ENCODE results near the gene PSMB5.

PSMB5 gene

DNA sequence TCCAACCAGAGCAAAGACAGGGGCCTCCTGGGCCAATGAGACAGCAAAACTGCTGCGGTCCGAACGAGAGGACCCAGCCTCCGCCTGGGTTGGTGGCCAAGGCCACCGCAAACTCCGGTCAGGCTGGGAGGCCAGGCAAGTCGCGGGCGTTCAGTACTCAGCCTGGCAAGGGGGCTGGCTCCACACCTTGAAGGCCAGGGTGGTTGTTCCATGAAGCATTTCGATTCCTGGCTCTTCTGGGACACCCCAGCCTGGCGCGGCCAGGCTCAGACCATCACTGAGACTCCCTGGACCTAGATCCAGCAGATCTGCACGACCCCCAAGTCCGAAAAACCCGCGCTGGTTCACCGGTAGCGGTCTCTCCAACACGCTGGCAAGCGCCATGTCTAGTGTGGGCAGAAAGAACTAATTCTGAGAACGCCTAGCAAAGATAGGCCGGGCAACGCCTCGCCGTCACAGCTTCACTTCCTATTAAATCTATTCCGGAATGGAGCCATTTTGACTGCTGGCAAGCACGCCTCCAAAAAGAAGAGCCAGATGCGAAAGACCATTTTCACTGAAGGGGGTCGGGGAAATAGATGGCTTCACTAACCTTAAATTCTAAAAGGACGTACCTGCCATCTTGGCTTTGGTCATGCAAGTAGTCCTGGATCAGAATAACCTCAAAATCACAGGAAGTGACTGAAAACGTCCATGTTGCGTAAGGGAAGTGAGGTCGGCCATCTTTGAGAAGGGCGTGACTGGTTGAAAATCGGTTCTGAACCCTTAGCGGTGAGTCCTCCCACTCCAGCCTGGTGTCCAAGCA lies at the start of gene PSMB5:
TSS of gene PSMB5 (minus strand) at position 403 of the 805 bp plus-strand sequence. CDS start at position 384, 19 bp downstream.
- no peak for DNase-seq

DNA sequence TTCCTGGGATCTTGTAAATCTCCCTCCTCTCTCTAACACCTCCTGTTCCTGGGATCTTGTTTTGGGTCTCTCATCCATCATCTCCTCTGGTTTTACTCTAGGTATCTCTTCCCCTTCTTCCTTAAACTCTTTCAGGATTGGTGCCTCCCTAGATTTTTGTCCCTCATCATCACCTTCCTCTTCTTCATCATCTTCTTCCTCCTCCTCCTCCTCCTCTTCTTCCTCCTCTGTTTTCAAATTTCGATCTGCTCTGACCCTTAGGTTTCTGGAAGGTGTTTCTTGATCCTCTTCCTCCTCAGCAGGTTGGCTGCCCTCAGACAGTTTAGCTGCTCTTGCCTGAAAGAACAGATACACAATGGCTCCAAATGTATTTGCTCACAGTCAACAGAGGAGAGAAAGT lies 45.8 kb upstream of the PSMB5 start:
- no peak for DNase-seq

DNA sequence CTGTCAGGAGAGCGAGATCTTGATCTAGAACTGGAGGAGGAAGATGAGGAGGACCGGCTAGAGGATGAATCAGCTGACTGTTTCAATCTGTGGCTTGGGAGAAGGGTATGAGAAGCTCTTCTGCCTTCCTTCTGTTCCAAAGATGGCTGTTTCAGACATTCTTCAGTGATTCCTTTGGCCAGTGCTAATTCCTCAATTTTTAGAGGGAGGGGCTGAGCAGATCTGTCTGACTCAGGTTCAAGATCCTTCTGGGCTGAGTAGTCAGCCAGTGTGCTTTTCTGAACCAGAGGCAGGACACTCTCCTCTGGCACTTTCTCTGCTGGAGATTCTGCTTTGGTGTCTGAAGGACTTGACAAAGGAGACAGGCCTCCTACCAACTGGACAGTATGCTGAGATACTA lies 45.0 kb upstream of the PSMB5 start:
- DNase-seq, result no peak

DNA sequence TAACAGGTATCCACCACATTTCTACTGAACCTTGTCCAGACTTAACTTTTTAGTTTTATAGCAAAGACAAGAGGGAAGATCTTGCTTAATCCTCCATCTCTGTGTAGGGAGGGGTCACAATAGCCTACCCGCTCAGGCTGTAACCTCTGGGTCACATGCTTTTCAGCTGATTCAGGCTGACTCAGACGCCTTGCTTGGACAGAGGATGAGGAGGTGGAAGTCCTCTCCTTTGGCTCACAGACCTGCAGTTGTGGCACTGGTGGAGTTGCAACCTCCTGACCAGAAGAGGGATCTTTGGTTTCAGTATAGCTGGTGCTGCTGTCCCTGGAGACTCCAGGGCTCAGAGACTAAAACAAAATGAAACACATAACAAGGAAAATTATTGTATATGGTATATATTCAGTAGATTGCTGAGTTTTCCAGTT lies 44.0 kb upstream of the PSMB5 start:
- DNase-seq, result no peak

DNA sequence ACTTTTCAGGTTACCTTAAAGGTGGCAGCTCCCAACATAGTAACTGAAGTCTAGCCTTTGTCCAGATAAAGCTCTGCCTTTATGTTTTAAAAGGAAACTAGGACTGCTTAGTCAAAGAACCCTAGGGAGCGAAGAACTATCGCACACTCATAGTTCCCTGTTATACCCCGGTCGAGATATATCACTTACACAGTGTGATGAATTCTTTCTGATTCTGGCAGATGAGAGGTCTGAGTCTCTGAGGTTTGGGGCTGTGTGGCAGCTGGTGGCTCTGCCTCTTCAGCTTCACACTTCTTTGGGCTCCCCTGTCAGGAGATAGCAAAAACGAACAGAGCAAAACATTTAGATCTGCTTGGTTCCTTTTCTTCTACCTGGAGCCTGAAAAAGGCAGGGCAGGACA lies 43.3 kb upstream of the PSMB5 start:
- DNase-seq, result no peak

DNA sequence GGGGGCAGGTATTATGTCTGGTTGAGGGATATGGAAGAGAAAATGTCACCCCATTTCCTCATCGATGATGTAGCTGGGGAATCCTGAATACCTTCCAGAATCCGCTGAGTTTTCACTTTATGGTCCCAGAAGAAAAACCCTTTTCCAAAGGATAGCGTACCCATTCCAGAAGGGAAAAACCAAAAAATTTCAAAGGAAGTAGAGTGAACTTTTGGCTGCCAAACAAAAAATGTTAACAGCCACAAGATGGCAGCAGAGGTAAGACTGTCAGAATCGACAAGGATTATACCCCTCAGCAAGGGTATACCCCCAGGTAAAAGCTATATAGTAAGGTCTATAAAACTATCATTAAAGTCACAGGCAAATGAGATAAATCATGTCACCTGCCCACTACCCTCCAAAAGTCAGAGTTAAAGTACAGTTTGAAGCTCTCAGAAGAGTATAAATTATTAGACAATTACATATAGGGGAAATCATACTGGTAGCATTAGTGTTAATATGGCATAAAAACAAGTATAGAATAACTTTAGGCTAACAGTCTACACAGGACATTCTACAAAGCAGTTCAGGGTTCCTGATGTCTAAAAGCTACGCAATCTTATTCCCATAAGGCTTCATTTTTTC lies 42.2 kb upstream of the PSMB5 start:
- no peak for DNase-seq

DNA sequence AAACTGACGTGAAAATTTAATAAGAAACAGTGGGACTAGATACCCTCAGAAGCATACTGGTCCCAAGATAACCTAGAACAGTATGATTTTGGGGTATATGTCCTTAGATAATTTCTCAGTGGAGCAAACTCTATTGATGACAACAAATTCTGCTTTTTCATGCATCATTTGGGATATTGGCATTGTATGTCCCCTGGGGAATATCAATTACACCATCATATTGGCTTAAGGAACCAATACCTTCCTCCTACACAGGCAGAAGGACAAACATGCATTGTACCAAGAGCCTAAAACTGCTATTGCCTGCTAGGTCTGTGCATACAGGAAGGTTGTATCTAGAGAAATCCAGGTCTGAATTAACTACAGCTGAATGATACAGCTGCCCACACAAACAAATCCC lies 40.2 kb upstream of the PSMB5 start:
- no peak for DNase-seq

DNA sequence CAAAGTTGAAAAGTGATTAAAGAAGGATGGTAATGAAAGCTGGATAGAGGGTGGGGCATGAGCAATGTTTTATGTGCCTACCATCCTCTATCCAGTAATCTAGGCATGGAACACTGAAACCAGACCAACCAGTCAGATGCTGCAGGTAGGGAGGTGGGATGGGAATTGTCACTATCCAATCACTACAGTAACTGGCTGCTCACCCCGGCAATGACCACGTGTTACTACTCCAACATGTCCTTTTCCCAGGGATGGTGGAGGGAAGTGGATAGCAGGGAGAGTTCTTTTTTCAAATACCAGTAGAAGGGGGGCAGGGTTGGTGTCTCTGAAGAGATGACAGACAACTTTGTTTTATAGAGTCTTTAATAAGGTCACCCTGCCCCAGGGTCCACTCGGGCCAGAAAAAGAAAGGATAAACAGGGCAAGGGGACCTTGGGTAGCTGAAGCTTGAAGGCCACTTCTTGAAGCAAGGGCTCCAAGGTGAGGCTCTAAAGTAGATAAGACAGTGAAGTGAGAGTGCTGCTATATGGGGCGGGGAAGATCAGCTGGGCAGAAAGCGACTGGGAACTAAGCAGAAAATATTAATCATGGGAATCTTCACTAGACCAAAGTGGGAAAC lies 37.3 kb upstream of the PSMB5 start:
- no peak for DNase-seq

DNA sequence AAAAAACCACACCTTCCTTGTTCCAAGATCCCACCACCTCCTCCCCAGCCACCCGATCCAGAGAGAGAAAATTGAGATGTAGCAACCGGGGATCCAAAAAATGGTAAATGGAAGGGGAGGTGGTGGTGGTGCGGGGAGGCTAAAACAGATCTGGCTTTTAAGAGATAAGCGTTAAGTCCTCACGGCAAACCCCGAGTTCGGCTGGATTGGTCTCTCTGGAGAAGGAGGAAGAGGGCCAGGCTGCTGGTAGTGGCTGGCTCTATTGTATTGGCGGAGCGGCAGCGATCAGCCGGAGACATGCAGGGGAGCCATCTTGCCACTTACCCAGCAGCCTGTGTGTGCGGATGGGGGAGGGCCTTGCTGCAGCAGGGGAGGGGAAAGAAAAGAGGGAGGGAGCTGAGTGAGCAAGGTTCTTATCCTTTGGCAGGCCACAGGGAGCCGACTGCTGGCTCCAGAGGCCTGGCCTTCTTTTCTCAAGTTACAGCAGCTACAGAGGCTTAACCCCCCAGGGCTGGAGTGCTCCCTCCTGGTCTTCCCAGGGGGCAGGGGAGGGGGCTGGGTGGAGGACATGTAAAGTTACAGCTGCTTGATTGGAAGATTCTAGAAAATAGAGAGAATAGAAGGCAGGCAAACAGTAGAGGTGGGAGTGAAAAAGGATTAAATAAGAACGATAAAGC lies 36.7 kb upstream of the PSMB5 start:
- DNase-seq, result no peak

DNA sequence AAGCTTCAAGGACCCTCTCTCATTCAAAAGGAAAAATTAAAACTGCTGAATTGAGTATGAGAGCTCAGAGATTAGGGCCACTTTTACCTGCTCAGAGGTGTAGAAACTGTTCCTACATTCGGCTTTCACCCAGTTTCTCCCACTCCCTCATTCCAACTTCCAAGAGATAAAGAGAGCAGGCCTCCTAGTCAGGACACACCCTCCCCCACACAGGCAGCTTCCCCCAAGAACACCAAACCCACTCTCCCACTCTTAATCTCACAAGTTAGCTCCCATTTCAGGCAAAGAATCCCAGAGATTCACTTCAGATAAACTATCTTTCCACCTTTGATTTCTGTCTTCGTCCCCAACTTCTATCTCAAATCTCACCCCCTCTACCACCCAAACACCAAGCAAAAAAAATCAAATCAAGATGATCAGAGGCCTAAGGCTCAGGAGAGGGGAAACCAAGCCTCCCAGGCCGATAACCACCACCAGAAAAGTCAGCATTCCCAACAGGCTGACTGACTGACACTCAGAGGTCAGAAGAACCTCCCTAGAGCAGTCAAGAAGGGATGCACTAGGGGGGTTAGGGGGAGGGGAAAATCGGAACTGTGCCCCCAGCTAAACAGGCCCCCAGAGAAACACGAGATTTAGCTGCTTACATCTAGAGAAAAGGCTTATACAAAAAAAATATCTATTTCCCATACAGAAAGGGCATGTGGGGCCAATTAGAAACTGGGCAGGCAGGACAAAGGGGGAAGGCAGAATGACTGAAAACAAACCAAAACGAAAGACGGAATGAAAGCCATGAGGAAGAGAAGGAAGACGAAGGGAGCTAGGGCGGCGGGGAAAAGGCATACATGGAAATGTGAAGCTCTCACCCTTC lies 35.8 kb upstream of the PSMB5 start:
- no peak for DNase-seq

DNA sequence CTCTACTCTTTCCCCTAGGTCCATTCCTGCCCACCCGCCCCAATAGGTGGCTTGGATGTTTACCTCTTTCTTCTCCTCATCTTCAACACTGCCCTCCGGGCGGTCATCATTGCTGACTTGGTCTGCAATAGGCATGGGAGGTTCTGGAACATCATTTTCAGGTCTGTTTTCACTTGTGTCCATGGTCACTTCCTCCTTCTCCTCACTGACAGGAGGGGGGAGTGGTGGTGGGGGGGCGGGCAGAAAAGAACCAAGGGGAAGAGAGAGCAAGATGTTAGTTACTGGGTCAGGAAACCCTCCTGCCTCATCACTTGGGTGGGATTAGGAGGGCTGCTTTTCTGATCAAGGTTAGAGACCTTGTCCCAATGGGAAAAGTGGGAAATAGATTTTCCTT lies 34.7 kb upstream of the PSMB5 start:
- no peak for DNase-seq

DNA sequence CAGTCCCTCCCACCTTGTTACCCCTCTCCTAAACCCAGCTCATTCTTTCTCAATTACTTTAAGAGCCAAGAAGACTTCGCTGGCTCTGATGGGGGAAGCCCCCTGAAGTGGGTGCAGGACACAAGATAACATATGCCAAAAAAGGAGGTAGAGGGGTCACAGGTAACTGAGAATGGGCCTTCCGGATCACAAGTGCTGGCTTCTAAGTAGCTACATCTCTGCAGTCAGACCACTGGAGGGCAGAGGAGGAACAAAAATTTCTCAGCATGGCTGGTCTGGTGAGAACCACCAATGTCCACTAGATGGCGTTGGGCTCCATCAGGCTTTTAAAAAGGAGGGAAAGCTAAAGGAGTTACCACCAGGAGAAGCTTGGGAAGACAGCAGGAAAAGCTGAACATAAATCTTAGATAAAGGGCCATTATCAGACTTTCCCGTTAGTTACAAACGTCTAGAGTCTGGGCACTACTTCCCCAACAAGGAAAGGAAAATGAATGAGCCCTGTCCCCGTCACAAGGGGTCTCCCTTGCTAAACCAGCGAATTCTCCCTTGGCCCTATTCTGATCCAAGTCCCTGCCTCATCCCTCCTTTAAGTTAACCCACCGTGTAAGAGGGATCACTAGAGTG lies 34.2 kb upstream of the PSMB5 start:
- DNase-seq, result no peak

DNA sequence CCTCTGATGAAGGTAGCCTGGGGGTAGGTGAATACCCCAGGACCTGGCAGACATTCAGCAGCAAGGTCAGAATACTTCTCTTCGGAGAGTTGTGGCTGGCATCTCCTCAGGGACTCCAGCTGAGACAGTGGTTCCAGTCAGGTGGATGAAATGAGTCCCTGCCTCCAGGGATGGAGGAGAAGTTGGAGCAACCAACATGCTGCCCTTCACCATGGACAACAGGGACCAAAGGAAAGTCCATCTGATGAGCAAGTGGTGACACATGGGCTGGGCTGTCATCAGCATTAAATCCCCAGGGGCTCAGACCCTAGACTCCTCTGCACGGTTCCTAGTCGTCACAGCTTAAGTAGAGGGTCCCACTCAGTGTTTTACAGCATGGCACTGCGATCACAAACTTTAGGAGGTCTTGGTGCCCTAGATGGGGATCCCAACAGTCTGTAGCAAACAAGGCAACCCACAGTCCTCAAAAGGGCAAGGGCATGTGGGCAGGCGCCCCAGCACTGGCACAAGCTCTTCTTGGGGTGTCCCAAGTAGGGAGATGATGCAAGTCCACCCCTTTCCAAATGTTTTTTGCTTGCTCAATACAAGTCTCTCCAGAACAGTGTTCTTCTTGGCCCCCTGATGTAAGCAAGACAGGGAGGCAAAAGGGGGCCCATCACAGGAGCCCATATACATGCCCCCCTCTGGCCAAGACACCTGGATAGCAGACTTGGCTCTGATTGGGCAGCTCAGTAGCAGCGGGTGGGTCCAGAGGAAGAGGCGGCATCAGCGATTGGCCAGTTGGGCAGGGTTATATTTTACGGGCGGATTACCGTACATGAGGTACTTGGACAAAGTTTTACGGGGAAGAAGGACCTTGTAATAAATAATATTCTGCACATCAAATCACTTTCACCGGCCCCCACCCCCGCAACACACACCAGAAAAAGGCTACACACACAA lies 33.4 kb upstream of the PSMB5 start:
- DNase-seq, result no peak

DNA sequence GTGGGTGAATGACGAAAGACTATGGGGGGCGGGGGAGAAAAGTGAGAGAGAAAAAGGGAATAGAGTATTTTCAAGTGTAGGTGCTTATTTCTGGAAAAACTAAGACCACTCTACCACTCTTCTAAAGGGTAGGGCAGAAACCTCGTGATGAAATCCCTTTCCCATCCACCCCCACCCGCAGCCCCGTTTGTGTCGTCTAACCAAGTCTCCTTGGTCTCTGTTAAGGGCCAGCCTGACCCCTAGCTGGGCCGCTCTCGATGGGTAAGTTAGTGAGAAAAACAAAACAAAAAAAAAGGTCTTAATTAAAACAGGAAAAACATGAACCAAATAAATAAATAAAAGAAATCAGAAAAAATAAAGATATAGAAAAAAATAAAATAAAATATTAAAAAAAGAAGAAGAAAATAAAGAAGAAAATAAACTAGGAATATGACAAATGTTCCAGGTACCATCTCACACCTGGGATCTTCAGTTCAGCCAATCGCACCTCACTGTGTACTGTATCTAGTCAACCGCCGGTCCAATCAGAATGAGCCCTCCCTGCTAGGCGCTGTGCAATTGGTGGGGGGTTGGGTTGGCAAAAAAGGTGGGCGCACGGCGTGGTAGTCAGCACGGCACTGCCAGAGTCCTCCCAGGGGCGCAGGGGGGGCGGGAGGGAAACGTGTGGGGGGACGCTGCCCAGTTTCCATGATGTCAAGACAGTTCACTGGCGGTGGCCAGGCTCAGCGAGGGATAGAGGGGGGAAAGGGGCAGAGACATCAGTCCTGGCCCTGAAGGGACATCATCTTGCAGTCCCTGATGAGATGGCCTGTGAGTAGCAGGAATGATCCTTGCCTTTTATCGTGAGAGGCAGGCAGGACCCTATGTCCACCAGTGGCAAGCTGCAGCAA lies 32.4 kb upstream of the PSMB5 start:
- DNase-seq, result no peak

DNA sequence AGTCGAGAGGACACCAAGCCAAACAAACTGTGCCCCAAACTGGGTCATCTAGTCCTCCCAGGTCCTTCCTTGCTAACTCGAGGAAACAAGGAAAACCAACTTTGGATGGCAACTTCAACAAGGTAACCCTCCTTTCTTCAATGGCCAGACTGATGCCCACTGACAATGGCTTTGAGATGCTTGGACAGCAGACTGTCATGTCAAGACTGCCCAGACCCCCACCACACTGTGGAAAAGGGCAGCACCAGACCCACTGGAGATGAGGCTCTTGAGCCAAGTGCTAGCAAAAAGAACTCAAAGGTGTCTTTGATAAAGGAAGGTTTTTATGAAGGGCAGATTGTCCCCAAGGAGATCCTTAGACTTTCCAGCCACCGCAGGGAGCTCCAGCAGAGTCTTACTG lies 31.7 kb upstream of the PSMB5 start:
- no peak for DNase-seq

DNA sequence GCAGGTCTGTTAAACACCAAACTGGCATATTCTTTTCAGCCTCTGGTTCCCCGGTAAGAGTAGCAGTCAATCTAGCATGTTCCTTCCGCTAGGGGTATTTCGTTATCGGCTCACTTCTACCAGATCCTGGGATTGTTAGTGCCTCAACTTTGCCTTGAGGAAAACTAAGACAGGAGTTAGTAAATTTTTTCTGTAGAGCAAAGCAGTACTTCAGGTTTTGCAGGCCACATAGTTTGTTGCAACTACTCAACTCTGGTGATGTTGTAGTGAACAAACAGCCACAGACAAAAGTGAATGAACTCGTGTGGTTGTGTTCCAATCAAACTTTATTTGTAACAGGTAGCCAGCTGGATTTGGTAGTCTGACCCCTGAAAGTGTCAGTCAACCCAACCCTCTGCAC lies 28.9 kb upstream of the PSMB5 start:
- DNase-seq, result no peak

DNA sequence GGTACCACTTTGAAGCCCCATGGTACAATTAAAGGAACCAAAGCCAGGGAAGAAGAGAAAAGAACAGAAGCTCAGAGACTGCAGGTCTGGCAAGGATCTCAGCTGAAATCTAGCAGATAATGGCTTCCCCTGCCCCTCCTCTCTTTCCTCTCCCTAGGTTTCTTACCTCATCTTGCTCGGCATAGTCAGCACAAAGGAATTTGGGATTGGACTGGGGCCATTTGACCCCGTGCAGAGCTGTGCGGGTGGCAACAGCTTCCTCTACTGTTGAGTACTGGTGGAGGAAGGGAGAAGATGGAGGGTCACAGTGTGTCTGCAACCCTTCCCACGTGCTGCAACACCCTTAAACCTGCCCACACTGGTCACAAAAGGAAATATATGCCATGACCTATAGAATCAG lies 27.3 kb upstream of the PSMB5 start:
- no peak for DNase-seq

DNA sequence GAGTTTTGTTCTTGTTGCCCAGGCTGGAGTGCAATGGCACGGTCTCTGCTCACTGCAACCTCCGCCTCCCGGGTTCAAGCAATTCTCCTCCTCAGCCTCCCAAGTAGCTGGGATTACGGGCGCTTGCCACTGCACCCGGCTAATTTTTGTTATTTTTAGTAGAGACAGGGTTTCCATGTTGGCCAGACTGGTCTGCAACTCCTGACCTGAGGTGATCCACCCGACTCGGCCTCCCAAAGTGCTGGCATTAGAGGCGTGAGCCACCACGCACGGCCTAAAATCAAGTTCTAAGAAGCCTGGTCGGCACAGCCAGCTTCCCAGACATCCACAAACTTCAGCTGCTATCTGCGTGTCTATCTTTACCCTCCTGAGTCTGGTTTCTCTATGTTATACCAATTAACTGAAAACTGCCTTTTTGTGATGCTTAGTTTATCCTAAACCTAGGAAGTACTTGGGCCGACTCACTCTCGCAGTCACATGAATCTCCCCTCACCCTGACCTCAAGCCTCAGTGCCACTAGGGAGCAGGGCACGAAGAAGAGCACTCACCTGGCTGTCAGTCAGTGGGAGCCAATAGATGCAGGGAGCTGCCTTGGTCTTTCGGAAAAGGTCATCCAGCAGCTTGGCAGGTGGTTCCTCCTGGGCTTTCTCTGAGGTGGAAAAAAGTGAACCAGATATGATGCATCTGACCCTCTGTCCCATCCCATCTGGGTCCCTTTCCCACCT lies 26.0 kb upstream of the PSMB5 start:
- DNase-seq, result no peak
